K562 (cell line): ENCODE data around the gene MSTO1. TPM values are rescaled to one million over a fixed set of nuclear protein-coding genes. Genes with fewer than 3 reads are reported as not detected.

ENCODE experiments used
- ATAC-seq: fragments of 200-7000 bp; cut with Tn5 transposase; 3 replicates; pipeline ENCODE4 v1.9.1; 2020; ENCODE audit warnings: moderate library complexity
- BruUV-seq: library from RNA; stranded (reverse); fragments of 400-500 nt; replicated peaks from 2 replicates; lab custom pipeline; 2021; lab: Mats Ljungman, UMichigan
- CTCF ChIA-PET: fragments of 300-600 bp; formaldehyde crosslinking; extraction: SDS; loops from one replicate; lab custom pipeline; 2021; ENCODE audit warnings: low intra/inter-chr PET ratio; lab: Yijun Ruan, JAX
- POLR2A ChIA-PET: fragments of 300-600, 350-650 bp; sonication (Branson Sonifier 250); formaldehyde crosslinking; extraction: SDS; loops from one replicate; lab custom pipeline; 2021; ENCODE audit warnings: antibody characterized with exemption, inconsistent platforms; lab: Yijun Ruan, JAX
- DNase-seq, 4 experiments: peaks; one replicate each; pipeline versions ENCODE4 v3.0.0 to v3.0.0-alpha.2; 2011 to 2018; ENCODE audit warnings: low spot score in 3 of 4, mixed read lengths in 3 of 4; ENCODE audit errors: extremely low read depth in 1 of 4
- FAIRE-seq: peaks from 2 replicates; lab custom pipeline; 2011; peaks lifted over from hg19 to GRCh38; lab: Jason Lieb, UNC
- H2AFZ ChIP-seq: 2 replicates; pipeline ENCODE4 v1.6.0; 2011; ENCODE audit warnings: low read depth, low read length, control low read depth, inconsistent platforms
- H3K27ac ChIP-seq: fragments of 200-600 bp; 3 replicates; pipeline ENCODE4 v1.8.0; 2011; ENCODE audit warnings: low read depth, mild to moderate bottlenecking, control low read depth, inconsistent platforms, low read length, moderate library complexity, mixed read lengths; ENCODE audit errors: extremely low read depth
- H3K27me3 ChIP-seq, 2 experiments: fragments of 300-600 bp in 1 of 2; 2 replicates in 1 of 2; 3 replicates in 1 of 2; pipeline versions ENCODE4 v1.6.0 to v1.8.0; 2011; ENCODE audit warnings: inconsistent platforms in 2 of 2, low read length in 2 of 2, mild to moderate bottlenecking in 1 of 2, mixed read lengths in 1 of 2, moderate library complexity in 1 of 2; ENCODE audit not compliant: control insufficient read depth in 2 of 2, insufficient read depth in 2 of 2
- H3K36me3 ChIP-seq: fragments of 300-600 bp; 3 replicates; pipeline ENCODE4 v1.8.0; 2011; ENCODE audit warnings: mild to moderate bottlenecking, low read length, inconsistent platforms; ENCODE audit not compliant: control insufficient read depth, insufficient read depth
- H3K4me1 ChIP-seq, 2 experiments: fragments of 200-600 bp in 1 of 2; replicated peaks in 1 of 2; 2 replicates in 1 of 2; 3 replicates in 1 of 2; pipeline versions ENCODE4 v1.5.1 to v1.8.0; 2011; ENCODE audit warnings: inconsistent platforms in 2 of 2, low read length in 2 of 2, mild to moderate bottlenecking in 1 of 2, mixed read lengths in 1 of 2, moderate library complexity in 1 of 2; ENCODE audit not compliant: control insufficient read depth in 2 of 2, insufficient read depth in 2 of 2
- H3K4me2 ChIP-seq: 2 replicates; pipeline ENCODE4 v1.6.1; 2011; ENCODE audit warnings: low read length, control low read depth, inconsistent platforms, mixed read lengths; ENCODE audit not compliant: insufficient read depth
- H3K4me3 ChIP-seq: fragments of 200-600 bp; sonication (generic), shearing (Covaris generic); 2 replicates; pipeline ENCODE4 v1.5.1; 2016; ENCODE audit warnings: control low read depth, inconsistent platforms
- H3K79me2 ChIP-seq: fragments of 200-600 bp; 3 replicates; pipeline ENCODE4 v1.8.0; 2011; ENCODE audit warnings: low read length, inconsistent platforms; ENCODE audit not compliant: control insufficient read depth, insufficient read depth
- H3K9ac ChIP-seq, 2 experiments: 2 replicates each; pipeline versions ENCODE4 v1.6.0 to v1.6.1; 2011; ENCODE audit warnings: low read depth in 2 of 2, low read length in 2 of 2, control low read depth in 1 of 2, inconsistent platforms in 1 of 2, mild to moderate bottlenecking in 1 of 2, mixed read lengths in 1 of 2; ENCODE audit not compliant: insufficient read depth in 1 of 2
- H3K9me1 ChIP-seq: one replicate; pipeline ENCODE4 v1.6.0; 2011; ENCODE audit warnings: inconsistent platforms, mild to moderate bottlenecking, low read length, moderate library complexity; ENCODE audit not compliant: control insufficient read depth, insufficient read depth
- H3K9me3 ChIP-seq: replicated peaks from 2 replicates; pipeline ENCODE4 v1.5.1; 2011; ENCODE audit warnings: low read depth, low read length, inconsistent platforms; ENCODE audit not compliant: control insufficient read depth, insufficient read depth
- H4K20me1 ChIP-seq: replicated peaks from 2 replicates; pipeline ENCODE4 v1.6.1; 2011; ENCODE audit warnings: low read length, inconsistent platforms, mixed read lengths; ENCODE audit not compliant: control insufficient read depth, insufficient read depth
- GTF2E2 ChIP-seq: fragments of 200-800 bp; sonication (Bioruptor generic); IDR thresholded peaks from 2 replicates; pipeline ENCODE4 v1.6.1; 2016; ENCODE audit warnings: missing genetic modification characterization, missing compliant biosample characterization
- NFRKB ChIP-seq: fragments of 450-650 bp; IDR thresholded peaks from 2 replicates; pipeline ENCODE4 v1.6.1; 2016; ENCODE audit warnings: low read depth
- RREB1 ChIP-seq: fragments of 250-450 bp; sonication (Bioruptor Pico); IDR thresholded peaks from 2 replicates; pipeline ENCODE4 v1.4.0; 2020
- ZNF121 ChIP-seq: sonication (generic); formaldehyde crosslinking; conservative IDR thresholded peaks from 2 replicates; pipeline ENCODE4 v1.8.0; 2022; ENCODE audit warnings: missing genetic modification reagents
- ZNF184 ChIP-seq: sonication (generic); formaldehyde crosslinking; IDR thresholded peaks from 2 replicates; pipeline ENCODE4 v1.5.0; 2020; ENCODE audit warnings: missing genetic modification reagents
- ZNF699 ChIP-seq: fragments of 250-450 bp; sonication (Bioruptor Pico); IDR thresholded peaks from 2 replicates; pipeline ENCODE4 v1.8.0; 2021; ENCODE audit warnings: mild to moderate bottlenecking, moderate library complexity; ENCODE audit not compliant: insufficient replicate concordance
- WGBS: fragments of 100-300 bp; shearing (Covaris generic); methylation state at CpG from one replicate; pipeline ENCODE4 v1.1.6; 2016; ENCODE audit warnings: low coverage, mixed read lengths; ENCODE audit not compliant: insufficient coverage; ENCODE audit errors: missing lambda C conversion rate; 5-methylcytosine and 5-hydroxymethylcytosine counted together
- in situ Hi-C: fragments of 300-500 bp; cut with MboI; formaldehyde crosslinking; loops from 4 replicates; pipeline ENCODE4 v1.15.0; 2018; ENCODE audit warnings: inconsistent platforms, mixed read lengths
- intact Hi-C: fragments of 100-400 bp; cut with micrococcal nuclease; formaldehyde crosslinking; loops from 2 replicates; pipeline ENCODE4 v1.14.2; 2022
- polyA plus RNA-seq, 8 experiments: library from polyadenylated mRNA; depleted of rRNA in 4 of 8; stranded (reverse) in 5 of 8; unstranded in 3 of 8; fragments of >200 nt; fragmentation: Nextera tagmentation in 2 of 8; fragmentation: Illumina TruSeq in 1 of 8; extraction: Ambion mirVana in 2 of 8; extraction: Trizol in 1 of 8; gene quantifications; 2 replicates each; pipeline versions ENCODE4 v1.2.1 to v1.2.3, GENCODE V29; 2011 to 2014; ENCODE audit warnings: inconsistent platforms in 1 of 8, missing spikeins in 1 of 8
- total RNA-seq, 7 experiments: library from RNA; depleted of rRNA in 6 of 7; stranded (reverse); fragments of >200 nt in 6 of 7; fragmentation: Illumina TruSeq in 2 of 7; extraction: Trizol in 2 of 7; gene quantifications; 2 replicates each; pipeline versions ENCODE4 v1.2.1 to v1.2.3, GENCODE V29; 2011 to 2021; ENCODE audit warnings: low replicate concordance in 1 of 7
- TF ChIP-seq, protein P1 (sequence below): sonication (generic); IDR thresholded peaks from 2 replicates; pipeline ENCODE4 v1.6.1; 2016

MSTO1 gene
- total and polyA plus RNA-seq, 9 of the 15 experiments (the other 6 are each of a cell fraction or from before 2014, with no cell fraction given), result 18.8 to 71.1 (median 47.3) TPM

DNA sequence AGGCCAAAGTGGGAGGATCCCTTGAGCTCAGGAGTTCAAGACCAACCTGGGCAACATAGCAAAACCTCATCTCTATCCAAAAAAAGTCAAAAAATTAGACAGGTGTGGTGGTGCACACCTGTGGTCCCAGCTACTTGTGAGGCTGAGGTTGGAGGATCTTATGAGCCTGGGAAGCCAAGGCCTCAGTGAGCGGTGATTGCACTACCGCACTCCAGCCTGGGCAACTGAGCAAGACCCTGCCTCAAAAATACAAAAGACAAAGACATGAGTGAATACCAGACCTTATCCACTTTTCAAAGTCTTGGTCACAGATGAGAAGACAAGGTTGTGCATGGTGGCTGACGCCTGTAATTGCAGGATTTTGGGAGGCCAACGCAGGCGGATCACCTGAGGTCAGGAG, 13.2 kb upstream of the MSTO1 start:
- TF ChIP-seq GTF2E2 (tag) (no peak), ZNF121 (CRISPR knock-in tag) (peak; percentile 70)
- TF ChIP-seq, all 486 proteins: peak for 1
- no peaks in the 10 kb centered on the region for H3K79me2 ChIP-seq
- in situ Hi-C loops (loop anchor here (5.0 to 10.0 kb wide), 3 partner anchors 342 to 502 kb away; partner anchors contain the start of genes ENTREP3, MTX1 and THBS3), intact Hi-C loops (loop anchor here (10.0 kb wide), 2 partner anchors 272 to 502 kb away; partner anchors contain the start of gene RUSC1)
- H3K27ac ChIP-seq, result no peak overlapping the region
- H3K4me3 ChIP-seq, result no peak overlapping the region
- H3K36me3 ChIP-seq, result no peaks in the 10 kb centered on the region
- FAIRE-seq (no peak), ATAC-seq (no peak), DNase-seq (no peak)
- no peaks in the 10 kb centered on the region for H3K9me3 ChIP-seq
- BruUV-seq, result no TSS peak
- no peak overlapping the region for H2AFZ ChIP-seq
- WGBS, result 74% methylated on average over 3 of the region's 5 CpGs
- no peak overlapping the region for H3K9ac ChIP-seq
- H4K20me1 ChIP-seq, result no peaks in the 10 kb centered on the region
- no peak overlapping the region for H3K4me2 ChIP-seq
- CTCF ChIA-PET, result interaction anchor here (0.7 kb wide), 1 partner anchor 346 kb away, joined by 3 read pairs; no protein-coding TSS in a partner anchor
- peaks cover 4 to 6% of the 10 kb centered on the region in 2 experiments; a peak in 3 of 5 replicates for H3K4me1 ChIP-seq
- no peaks in the 10 kb centered on the region for H3K27me3 ChIP-seq
- POLR2A ChIA-PET, result interaction anchor here (0.8 to 1.5 kb wide), 2 partner anchors 9 to 11 kb away, joined by 5 to 6 read pairs; no protein-coding TSS in a partner anchor
- H3K9me1 ChIP-seq, result no peaks in the 10 kb centered on the region

DNA sequence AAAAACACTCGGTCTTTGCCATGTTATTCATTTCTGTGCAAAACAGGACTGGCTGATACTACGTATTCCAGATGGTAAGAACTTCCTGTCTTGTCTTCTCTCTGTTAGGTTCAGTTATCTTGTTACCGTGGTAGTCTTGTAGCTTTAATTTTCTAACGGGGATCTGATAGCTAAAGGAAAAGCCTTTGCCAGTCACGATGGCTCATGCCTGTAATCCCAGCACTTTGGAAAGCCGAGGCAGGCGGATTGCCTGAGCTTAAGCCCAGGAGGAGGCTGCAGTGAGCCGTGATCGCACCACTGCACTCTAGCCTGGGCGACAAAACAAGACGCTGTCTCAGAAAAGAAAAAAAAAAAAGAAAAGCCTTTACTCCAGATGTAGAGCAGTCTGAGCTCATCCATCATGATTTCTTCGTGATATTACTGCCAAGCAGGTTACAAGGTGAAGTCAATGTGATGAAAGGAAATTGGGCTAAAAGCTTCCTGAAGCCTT, 11.1 kb upstream of the MSTO1 start:
- WGBS, result 19% methylated on average over 12 of the region's 12 CpGs
- Histone ChIP-seq H3K4me2 (peak overlapping the region; percentile 36), H2AFZ (peak overlapping the region; percentile 78), H3K9me1 (no peaks in the 10 kb centered on the region), H3K9ac (peak overlapping the region; percentile 21 to 73; a peak in 2 of 4 replicates), H3K4me3 (no peak overlapping the region), H3K36me3 (no peaks in the 10 kb centered on the region), H3K27me3 (no peaks in the 10 kb centered on the region), H4K20me1 (no peaks in the 10 kb centered on the region), H3K9me3 (no peaks in the 10 kb centered on the region), H3K4me1 (peaks cover 4 to 6% of the 10 kb centered on the region in 2 experiments; a peak in 3 of 5 replicates), H3K27ac (peak overlapping the region; percentile 43; the same call in 1 of the 3 replicates), H3K79me2 (no peaks in the 10 kb centered on the region)
- intact Hi-C loops (loop anchor here (10.0 kb wide), 2 partner anchors 274 to 504 kb away; partner anchors contain the start of gene RUSC1), in situ Hi-C loops (loop anchor here (5.0 to 10.0 kb wide), 3 partner anchors 344 to 504 kb away; partner anchors contain the start of genes ENTREP3, MTX1 and THBS3)
- BruUV-seq, result no TSS peak
- DNase-seq (peak in 1 of 4 experiments; percentile 41), FAIRE-seq (peak; percentile 11), ATAC-seq (peak; percentile 83)
- POLR2A ChIA-PET, result interaction anchor here (0.6 to 1.1 kb wide), 2 partner anchors 11 to 162 kb away, joined by 3 read pairs; partner anchors contain the start of gene MSTO1
- CTCF ChIA-PET, result no interaction called here
- TF ChIP-seq RREB1 (CRISPR knock-in tag) (no peak), ZNF699 (CRISPR knock-in tag) (no peak), NFRKB (no peak), ZNF184 (CRISPR knock-in tag) (no peak)
- TF ChIP-seq, protein P1, sequence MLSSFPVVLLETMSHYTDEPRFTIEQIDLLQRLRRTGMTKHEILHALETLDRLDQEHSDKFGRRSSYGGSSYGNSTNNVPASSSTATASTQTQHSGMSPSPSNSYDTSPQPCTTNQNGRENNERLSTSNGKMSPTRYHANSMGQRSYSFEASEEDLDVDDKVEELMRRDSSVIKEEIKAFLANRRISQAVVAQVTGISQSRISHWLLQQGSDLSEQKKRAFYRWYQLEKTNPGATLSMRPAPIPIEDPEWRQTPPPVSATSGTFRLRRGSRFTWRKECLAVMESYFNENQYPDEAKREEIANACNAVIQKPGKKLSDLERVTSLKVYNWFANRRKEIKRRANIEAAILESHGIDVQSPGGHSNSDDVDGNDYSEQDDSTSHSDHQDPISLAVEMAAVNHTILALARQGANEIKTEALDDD, result peak; percentile 26; the same call in 1 of the 2 replicates
